SKM-1 treated with dmso at 0.1 percent for 144 hours (cell line): Measurements from ENCODE around the gene XCL1.
"Not testable (repeated sequence)": the region's sequence is repeated elsewhere in the genome, so short reads cannot be mapped to it uniquely, and the experiment has no call there.

ENCODE experiments used
- DNase-seq: peaks from one replicate; lab custom pipeline; 2025; ENCODE audit not compliant: unreplicated experiment; lab: John Stamatoyannopoulos, UW

The XCL1 gene

DNA sequence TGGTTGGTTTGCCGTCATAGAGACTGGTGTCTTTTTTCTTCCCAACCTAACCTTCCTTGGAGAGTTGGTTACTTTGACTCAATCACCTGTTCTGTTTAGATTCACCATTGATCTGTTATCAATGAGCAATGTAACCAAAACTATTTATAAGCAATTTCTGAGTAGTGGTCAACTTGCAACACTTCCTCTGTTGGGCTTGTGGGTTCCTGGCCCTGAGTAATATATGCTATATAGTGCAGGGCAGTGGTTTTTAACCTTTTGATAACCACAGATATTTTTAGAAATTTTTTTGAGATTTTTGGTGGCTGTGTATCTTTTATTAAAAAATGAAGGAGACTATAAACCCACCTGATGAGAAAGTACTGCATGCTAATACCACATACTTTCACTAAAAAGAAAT is 9.4 kb upstream of the XCL1 start:
- no peak for DNase-seq

- DNase-seq, result no peak
These were observed 8.8 kb upstream of the XCL1 start for GRCh38 chr1:168567568-168567967.

DNA sequence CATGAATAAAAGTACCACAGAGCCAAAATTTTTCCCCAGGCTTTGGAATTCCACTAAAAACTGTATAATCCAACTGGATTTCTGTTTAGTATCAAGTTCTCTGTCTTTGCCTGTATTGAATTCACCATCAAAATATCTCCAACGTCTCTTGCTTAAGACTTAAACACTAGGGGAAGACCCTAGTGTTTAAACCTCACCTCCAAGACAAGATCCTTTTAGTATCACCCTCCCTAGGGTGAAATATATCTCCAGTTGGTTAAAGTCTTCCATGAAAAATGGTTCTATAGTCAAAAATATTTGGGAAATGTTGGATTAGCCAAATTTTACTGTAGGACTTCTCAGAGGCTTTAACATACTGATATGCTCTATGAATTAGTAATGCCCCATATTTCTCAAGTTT is 8.1 kb upstream of the XCL1 start:
- DNase-seq, result no peak

DNA sequence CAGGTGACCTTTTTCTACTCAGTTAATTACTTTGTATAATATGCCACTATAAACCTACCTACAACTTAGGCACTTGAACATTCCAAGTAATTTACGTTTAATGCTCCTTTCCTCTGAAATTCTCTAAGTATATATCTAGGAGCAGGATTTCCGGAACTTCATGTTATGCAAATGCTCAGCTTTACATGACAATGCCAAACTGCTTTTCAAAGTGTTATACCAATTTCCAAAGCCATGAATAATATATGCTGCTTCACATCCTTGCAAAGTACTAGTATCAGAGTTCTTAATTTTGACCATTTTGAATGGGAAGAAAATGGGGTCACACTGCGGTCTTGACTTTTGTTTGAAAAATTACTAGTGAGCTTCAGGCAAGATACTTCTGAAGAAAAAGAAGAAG is 5.8 kb upstream of the XCL1 start:
- DNase-seq, result no peak

DNA sequence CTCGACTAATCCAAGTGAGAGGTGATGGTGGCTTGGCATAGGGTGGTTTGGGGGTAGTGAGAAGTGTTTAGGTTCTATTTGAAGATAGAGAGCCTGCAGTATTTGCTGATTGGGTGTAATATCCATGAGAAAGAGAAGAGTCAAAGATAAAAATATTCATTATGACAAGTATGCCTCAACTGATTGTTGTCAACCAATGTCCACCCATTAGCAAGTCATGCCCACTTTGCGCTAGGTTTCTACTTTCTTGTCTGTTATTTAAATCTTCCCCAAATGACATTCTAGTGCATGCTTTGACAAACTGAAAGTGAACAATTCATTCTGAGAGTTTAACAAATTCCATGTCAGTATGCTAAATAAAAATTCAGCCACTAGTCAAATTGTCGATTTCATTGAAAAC is 3.8 kb upstream of the XCL1 start:
- no peak for DNase-seq

- peak; percentile 6 for DNase-seq
These were observed 2.2 kb upstream of the XCL1 start for GRCh38 chr1:168574234-168574633.

GRCh38 chr1:168578531-168579185 is 2.3 kb downstream of the XCL1 start:
- not testable (repeated sequence) for DNase-seq

GRCh38 chr1:168580290-168580689 is 3.9 kb downstream of the XCL1 start:
- not testable (repeated sequence) for DNase-seq

- DNase-seq, result not testable (repeated sequence)
These were observed 4.6 kb downstream of the XCL1 start for GRCh38 chr1:168580991-168581390.

DNA sequence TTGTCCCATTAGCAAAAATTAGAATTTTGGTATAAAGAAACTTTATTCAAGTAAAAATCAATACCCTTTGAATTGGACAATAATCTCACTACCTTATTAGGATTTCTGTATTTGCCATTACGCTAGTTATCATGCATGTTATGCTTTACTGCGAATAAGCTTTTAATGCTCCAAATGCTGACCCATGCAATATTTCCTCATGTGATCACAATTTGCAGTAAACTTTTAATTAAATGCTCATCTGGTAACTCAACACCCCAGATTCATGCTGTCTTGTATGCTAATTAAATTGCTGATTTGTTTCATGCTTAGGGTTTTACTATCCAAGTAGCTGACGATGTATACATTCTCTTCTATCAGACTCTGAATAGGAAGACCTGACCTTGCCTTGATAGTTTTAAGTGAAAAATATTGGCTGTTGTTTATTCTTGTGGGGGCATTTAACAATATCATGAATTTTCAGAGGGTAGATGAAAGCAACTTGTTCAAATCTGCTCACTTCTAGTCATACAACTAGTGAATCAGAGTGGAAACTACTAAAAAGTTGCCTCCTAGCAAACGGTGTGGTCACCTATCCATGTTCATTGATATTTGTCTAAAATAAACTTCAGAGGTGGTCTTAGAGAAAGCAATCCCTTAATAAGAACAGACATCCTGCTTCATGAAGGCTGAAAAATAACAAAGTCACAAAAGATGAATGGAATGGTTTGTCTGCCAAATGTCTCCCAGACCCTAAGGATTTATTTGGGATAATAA is 5.6 kb downstream of the XCL1 start:
- DNase-seq, result no peak

- DNase-seq, result no peak
These were observed 6.4 kb downstream of the XCL1 start for GRCh38 chr1:168582688-168583336.

DNA sequence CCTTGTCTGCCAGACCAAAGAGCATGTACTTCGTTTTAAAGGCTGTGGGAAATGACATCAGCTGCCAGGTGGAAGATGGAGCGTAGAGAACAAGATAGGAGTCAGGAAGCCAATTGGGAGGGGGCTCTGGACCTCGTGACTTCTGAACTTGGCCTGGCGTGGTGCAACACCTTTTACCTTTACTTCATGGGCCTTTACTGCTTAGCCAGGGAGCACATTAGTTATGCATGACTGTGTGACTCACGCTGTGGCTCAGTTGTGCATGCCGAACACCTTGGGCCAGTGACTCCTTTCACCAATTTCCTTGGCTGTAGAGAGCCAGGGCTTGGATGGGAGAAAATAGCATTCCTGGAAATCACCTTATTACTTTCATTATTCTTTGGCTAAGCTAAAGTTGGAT is 7.2 kb downstream of the XCL1 start:
- DNase-seq, result no peak

DNA sequence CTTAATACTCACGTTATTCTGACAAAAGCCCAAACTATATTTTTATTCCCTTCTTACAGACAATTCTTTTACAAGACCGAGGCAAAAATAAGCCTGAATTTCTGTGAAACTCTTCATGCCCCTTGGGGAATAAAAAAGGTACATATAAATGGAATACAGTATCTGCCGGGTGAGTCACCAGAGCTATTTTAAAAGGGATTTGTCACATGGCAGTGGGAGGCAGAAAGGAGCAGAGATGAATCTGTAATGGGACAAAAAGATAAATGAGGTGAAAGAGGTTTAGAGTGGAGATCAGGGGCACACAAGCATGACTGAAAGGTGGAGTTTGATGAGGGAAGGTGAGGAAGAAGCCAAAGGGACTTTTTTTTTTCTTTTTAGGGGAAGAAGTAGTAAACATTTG is 8.8 kb downstream of the XCL1 start:
- no peak for DNase-seq

DNA sequence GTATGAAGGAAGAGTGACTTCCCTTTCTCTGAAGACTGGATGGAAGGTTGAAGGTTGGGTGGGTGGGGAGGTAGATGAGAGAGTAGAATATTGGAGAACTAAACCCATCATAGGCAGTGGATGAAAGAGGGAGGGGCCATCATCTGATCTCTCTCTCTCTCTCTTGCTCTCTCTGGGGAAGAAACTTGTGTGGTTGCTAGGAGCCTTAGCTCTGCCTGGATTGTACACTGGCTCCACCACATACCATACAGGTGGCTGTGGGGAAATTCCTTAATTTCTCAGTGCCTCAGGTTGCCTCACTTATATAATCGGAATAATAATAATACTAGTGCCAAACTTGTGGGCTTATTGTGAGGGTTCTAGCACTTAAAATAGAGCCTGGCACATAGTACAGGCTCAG is 9.5 kb downstream of the XCL1 start:
- no peak for DNase-seq

DNA sequence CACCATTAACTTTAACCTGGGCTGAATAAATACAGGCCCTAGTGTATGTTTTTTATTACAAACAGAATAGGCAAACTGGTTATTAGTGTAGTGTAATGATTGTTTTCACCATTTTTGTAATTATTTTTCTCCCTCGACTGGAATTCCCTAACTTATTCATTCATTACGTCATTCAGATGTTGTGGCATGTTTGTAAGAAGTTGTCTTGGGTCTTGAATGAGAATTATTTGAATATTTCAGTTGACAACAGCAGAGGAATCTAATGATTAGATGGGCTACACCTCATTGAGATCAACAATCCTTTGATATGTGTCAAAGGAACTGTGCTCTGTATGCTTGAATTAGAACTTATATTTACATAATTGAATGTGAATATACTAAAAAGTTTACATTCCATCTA is 12.8 kb downstream of the XCL1 start:
- no peak for DNase-seq

- no peak for DNase-seq
These were observed 14.7 kb downstream of the XCL1 start for GRCh38 chr1:168591066-168591465.

- no peak for DNase-seq
These were observed 15.3 kb downstream of the XCL1 start for GRCh38 chr1:168591641-168592250.

DNA sequence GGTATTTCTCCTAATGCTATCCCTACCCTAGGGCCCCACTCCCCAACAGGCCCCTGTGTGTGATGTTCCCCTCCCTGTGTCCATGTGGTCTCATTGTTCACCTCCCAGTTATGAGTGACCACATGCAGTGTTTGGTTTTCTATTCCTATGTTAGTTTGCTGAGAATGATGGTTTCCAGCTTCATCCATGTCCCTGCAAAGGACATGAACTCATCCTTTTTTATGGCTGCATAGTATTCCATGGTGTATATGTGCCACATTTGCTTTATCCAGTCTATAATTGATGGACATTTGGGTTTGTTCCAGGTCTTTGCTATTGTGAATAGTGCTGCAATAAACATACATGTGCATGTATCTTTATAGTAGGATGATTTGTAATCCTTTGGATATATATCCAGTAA is 19.0 kb downstream of the XCL1 start:
- not testable (repeated sequence) for DNase-seq

- no peak for DNase-seq
These were observed 21.7 kb downstream of the XCL1 start for GRCh38 chr1:168598125-168598524.

DNA sequence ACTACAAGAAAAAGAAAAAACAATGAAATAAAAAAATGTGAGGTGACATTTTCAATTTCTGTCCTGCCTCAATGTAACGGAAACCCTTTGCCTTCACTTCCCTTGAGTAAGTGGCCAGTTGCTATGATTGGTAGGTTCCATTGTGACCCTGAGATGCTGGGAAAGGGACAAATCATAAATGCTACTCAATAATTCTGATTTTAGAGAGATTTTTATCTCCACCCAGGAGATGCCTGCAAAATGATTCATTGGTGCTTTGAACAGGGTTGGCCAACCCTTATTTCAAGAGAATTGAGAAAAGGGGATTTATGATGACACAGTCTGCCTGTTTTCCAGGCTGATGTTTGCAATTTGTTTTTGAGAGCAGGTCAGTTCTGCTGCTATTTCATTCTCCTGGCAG is 22.5 kb downstream of the XCL1 start:
- DNase-seq, result no peak

- DNase-seq, result no peak
These were observed 23.2 kb downstream of the XCL1 start for GRCh38 chr1:168599641-168600040.

GRCh38 chr1:168601051-168601450 is 24.6 kb downstream of the XCL1 start:
- DNase-seq, result no peak
